ENCODE data around the gene HDAC4.

The HDAC4 gene

GRCh38 chr2:239105234-239105633 is 295.6 kb downstream of the HDAC4 start:
- Mint-ChIP-seq H3K36me3 (ENCODE audit: low read depth) (peaks cover 6% of the 10 kb centered on the region), H3K27ac (no peak overlapping the region), H3K4me3 (no peak overlapping the region), H3K27me3 (no peaks in the 10 kb centered on the region), H3K9me3 (no peaks in the 10 kb centered on the region), H3K4me1 (ENCODE audit: low read depth) (no peaks in the 10 kb centered on the region)

GRCh38 chr2:239104800-239105199 is 296.0 kb downstream of the HDAC4 start:
- Mint-ChIP-seq H3K4me3 (no peak overlapping the region), H3K36me3 (ENCODE audit: low read depth) (peaks cover 9% of the 10 kb centered on the region), H3K9me3 (no peaks in the 10 kb centered on the region), H3K4me1 (ENCODE audit: low read depth) (no peaks in the 10 kb centered on the region), H3K27me3 (no peaks in the 10 kb centered on the region), H3K27ac (no peak overlapping the region)

DNA sequence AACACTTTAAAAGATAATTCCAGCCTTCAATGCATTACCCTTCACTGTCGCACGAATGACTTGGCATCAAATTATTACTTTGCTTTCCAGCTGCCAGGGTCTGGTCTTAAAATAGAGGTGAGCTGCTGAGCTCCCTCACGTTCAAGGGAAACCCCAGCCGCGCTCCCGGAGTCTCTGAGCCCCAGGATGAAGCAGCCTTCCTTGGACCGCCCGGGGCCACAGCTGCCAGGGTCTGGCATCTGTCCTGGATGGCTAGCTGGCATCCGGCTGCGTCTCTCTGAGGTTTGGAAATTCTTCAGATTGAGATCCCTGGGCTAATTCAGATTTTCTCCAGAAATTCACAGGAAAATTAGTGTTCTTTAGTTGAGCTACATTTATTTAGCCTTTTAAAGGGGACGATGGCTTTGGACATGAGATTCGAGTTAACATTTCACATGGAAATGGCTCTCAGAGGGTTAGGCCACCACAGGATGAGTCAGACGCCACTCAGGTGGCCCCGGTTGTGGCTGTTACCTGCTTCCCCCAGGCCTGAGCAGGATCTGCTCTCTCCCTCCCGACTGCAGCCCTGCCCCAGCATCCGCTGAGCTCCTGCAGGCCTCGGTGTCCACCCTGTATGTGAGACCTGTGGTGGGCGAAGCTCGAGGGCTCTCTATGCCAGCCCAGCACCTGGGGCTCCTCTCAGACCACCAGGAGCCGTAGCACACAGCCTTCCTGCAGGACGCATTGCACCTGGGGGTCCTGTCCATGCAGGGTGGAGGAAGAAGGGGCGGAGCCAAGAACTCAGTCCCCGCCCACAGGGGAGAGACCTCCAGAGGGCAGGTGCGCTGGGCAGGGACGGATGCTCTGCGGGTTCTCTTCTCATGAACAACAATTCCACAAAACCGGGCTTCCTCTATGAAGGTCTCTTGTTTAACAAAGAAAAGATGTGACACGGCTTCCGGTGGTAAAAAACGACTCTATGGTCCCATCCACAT is 297.4 kb downstream of the HDAC4 start:
- H3K27me3 Mint-ChIP-seq: no peaks in the 10 kb centered on the region
- no peaks in the 10 kb centered on the region for H3K4me1 Mint-ChIP-seq (ENCODE audit: low read depth)
- peaks cover 9% of the 10 kb centered on the region for H3K36me3 Mint-ChIP-seq (ENCODE audit: low read depth)
- H3K27ac Mint-ChIP-seq: no peak overlapping the region
- no peak overlapping the region for H3K4me3 Mint-ChIP-seq
- no peaks in the 10 kb centered on the region for H3K9me3 Mint-ChIP-seq

DNA sequence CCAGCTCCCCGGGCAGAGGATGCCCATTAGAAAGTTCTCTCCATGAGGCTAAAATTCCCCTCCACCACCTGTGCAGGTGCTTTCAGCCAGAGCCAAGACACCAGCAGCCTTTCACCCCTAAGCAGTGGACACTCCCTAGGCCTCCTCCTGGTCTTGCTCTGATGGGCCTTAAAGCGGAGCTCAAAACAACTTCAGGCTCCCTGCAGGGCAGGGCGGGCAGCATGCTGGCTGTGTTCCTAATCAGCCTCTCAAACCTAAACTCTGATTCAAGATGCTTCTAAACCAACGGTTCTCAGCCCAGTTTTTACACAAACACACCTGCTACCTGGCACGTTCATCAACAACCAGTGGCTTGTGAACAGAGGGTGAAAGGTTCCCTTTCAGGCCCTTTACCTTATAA is 298.6 kb downstream of the HDAC4 start:
- H3K4me3 Mint-ChIP-seq: no peak overlapping the region
- peaks cover 9% of the 10 kb centered on the region for H3K36me3 Mint-ChIP-seq (ENCODE audit: low read depth)
- no peak overlapping the region for H3K27ac Mint-ChIP-seq
- no peaks in the 10 kb centered on the region for H3K4me1 Mint-ChIP-seq (ENCODE audit: low read depth)
- H3K27me3 Mint-ChIP-seq: no peaks in the 10 kb centered on the region
- H3K9me3 Mint-ChIP-seq: no peaks in the 10 kb centered on the region

- Mint-ChIP-seq H3K27ac (no peak overlapping the region), H3K4me3 (no peak overlapping the region), H3K36me3 (ENCODE audit: low read depth) (peaks cover 9% of the 10 kb centered on the region), H3K4me1 (ENCODE audit: low read depth) (no peaks in the 10 kb centered on the region), H3K27me3 (no peaks in the 10 kb centered on the region), H3K9me3 (no peaks in the 10 kb centered on the region)
Measured at GRCh38 chr2:239101807-239102206, 299.0 kb downstream of the HDAC4 start.

GRCh38 chr2:239101071-239101470 is 299.7 kb downstream of the HDAC4 start:
- peaks cover 9% of the 10 kb centered on the region for H3K36me3 Mint-ChIP-seq (ENCODE audit: low read depth)
- no peak overlapping the region for H3K4me3 Mint-ChIP-seq
- H3K27ac Mint-ChIP-seq: no peak overlapping the region
- no peaks in the 10 kb centered on the region for H3K9me3 Mint-ChIP-seq
- no peaks in the 10 kb centered on the region for H3K27me3 Mint-ChIP-seq
- no peaks in the 10 kb centered on the region for H3K4me1 Mint-ChIP-seq (ENCODE audit: low read depth)

- Mint-ChIP-seq H3K4me1 (ENCODE audit: low read depth) (no peaks in the 10 kb centered on the region), H3K4me3 (no peak overlapping the region), H3K27me3 (no peaks in the 10 kb centered on the region), H3K9me3 (no peaks in the 10 kb centered on the region), H3K27ac (no peak overlapping the region), H3K36me3 (ENCODE audit: low read depth) (peaks cover 5% of the 10 kb centered on the region)
Measured at GRCh38 chr2:239099474-239099873, 301.3 kb downstream of the HDAC4 start.

DNA sequence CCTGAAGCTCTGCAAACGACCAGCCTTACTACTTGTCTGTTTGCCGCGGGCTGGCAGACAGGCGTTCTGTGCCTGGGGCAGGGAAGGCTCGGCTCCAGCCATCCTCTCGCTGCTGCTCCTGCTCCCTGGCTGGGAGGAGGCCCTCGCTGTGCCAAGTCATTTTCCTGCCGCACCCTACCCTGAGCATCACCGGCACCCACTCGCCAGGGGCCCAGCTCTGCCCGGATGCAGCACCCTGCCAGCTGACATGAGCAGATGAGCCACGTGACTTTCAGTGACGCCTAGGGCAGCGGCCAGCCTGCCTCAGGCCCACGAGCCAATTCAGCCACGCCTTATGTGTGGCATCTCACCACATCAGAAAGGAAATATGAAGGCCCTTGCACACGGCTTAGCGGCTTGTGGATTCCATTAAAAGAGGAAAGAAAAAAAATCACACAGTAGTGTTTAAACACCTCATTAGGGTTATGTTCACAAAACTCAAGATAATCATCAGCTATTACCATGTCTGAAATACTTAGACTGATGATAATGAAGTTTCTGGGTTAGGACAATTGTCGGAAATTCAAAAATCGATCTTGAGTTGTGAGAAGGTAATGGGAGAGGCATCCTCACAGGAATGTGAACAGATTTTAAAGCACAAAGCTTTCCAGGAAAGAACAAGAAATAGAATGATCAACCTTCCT is 302.4 kb downstream of the HDAC4 start:
- Mint-ChIP-seq H3K27me3 (no peaks in the 10 kb centered on the region), H3K9me3 (no peaks in the 10 kb centered on the region), H3K36me3 (ENCODE audit: low read depth) (peaks cover 3% of the 10 kb centered on the region), H3K4me3 (no peak overlapping the region), H3K4me1 (ENCODE audit: low read depth) (no peaks in the 10 kb centered on the region), H3K27ac (no peak overlapping the region)

DNA sequence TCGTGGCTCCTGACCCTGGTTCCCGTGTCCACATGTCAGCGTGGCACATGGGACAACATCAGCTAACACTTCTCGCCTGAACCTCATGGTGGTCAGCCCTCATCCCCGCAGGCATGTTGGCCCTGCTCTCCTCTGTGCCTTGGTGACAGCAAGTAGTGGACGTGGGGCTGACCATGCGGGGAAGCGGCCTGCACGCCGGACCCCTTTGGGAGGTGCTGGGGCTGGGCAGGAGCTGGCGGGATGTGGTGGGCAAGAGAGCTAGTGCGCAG is 303.5 kb downstream of the HDAC4 start:
- Mint-ChIP-seq H3K27ac (no peak overlapping the region), H3K4me1 (ENCODE audit: low read depth) (no peaks in the 10 kb centered on the region), H3K9me3 (no peaks in the 10 kb centered on the region), H3K36me3 (ENCODE audit: low read depth) (peaks cover 3% of the 10 kb centered on the region), H3K4me3 (no peak overlapping the region), H3K27me3 (no peaks in the 10 kb centered on the region)

GRCh38 chr2:239096676-239097427 is 304.0 kb downstream of the HDAC4 start:
- no peaks in the 10 kb centered on the region for H3K27me3 Mint-ChIP-seq
- H3K4me1 Mint-ChIP-seq (ENCODE audit: low read depth): no peaks in the 10 kb centered on the region
- H3K36me3 Mint-ChIP-seq (ENCODE audit: low read depth): peaks cover 3% of the 10 kb centered on the region
- H3K4me3 Mint-ChIP-seq: no peak overlapping the region
- H3K9me3 Mint-ChIP-seq: no peaks in the 10 kb centered on the region
- no peak overlapping the region for H3K27ac Mint-ChIP-seq

- H3K4me1 Mint-ChIP-seq (ENCODE audit: low read depth): no peaks in the 10 kb centered on the region
- H3K27me3 Mint-ChIP-seq: no peaks in the 10 kb centered on the region
- H3K27ac Mint-ChIP-seq: no peak overlapping the region
- H3K9me3 Mint-ChIP-seq: no peaks in the 10 kb centered on the region
- H3K36me3 Mint-ChIP-seq (ENCODE audit: low read depth): peaks cover 3% of the 10 kb centered on the region
- H3K4me3 Mint-ChIP-seq: no peak overlapping the region
Measured at GRCh38 chr2:239095460-239096081, 305.2 kb downstream of the HDAC4 start.

- Mint-ChIP-seq H3K27ac (no peak overlapping the region), H3K9me3 (no peaks in the 10 kb centered on the region), H3K4me1 (ENCODE audit: low read depth) (no peaks in the 10 kb centered on the region), H3K27me3 (no peaks in the 10 kb centered on the region), H3K36me3 (ENCODE audit: low read depth) (no peaks in the 10 kb centered on the region), H3K4me3 (no peak overlapping the region)
Measured at GRCh38 chr2:239094867-239095266, 306.0 kb downstream of the HDAC4 start.

DNA sequence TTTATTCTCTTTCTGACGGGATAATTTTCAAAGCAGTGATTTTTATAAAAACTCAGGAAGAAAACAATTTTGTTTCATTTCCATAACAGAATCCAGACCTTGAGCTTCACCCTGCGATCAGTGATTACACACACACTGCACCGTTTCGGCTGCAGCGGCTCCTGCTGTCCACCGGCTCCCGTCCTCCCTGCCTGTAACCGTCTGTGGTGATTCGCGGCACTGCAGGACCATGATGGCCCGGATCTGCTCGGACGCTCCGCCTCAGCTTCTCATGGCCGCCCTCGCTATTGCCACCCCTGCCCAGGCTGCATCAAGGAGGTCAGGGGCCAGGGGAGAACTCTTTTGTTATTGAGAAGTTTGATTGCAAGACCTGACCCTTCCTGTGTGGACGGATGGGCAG is 306.9 kb downstream of the HDAC4 start:
- H3K4me3 Mint-ChIP-seq: no peak overlapping the region
- no peaks in the 10 kb centered on the region for H3K9me3 Mint-ChIP-seq
- peaks cover under 1% of the 10 kb centered on the region for H3K36me3 Mint-ChIP-seq (ENCODE audit: low read depth)
- H3K27me3 Mint-ChIP-seq: no peaks in the 10 kb centered on the region
- H3K4me1 Mint-ChIP-seq (ENCODE audit: low read depth): no peaks in the 10 kb centered on the region
- no peak overlapping the region for H3K27ac Mint-ChIP-seq

DNA sequence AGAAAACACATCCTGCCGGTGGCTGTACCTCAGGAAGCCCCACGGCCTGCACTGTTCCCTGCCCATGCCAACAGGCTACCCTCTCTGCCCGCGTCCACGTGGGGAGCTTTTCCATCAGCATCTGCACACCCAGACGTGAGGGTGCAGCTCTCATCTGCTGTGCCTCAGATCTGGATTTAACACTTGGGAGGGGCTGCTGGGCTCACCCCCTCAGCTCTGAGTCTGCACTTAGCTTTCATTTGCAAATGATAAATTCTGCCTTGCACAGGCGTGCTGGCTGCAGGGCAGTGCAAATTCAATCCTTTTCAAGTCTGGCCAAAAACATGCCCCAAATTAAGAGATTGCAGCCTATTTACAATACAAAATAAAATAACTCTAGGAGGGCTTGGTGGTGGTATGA is 307.3 kb downstream of the HDAC4 start:
- Mint-ChIP-seq H3K9me3 (no peaks in the 10 kb centered on the region), H3K27ac (no peak overlapping the region), H3K4me1 (ENCODE audit: low read depth) (no peaks in the 10 kb centered on the region), H3K27me3 (no peaks in the 10 kb centered on the region), H3K4me3 (no peak overlapping the region), H3K36me3 (ENCODE audit: low read depth) (peaks cover 4% of the 10 kb centered on the region)

Measured in stimulated activated naive CD8-positive, alpha-beta T cell treated with anti-CD3 and anti-CD28 coated beads, Interleukin-15, Interleukin-2, amounts not matched to agents 100 ng/mL and 50 ng/mL, for 24 hours (primary cell).